GM23248 (cell line): ENCODE data around the gene ZNF277.

Experiments
- EZH2 ChIP-seq: fragments of 200-600 bp; sonication (generic); IDR thresholded peaks from 2 replicates; pipeline ENCODE4 v1.6.1; 2018; ENCODE audit warnings: antibody characterized with exemption, mild to moderate bottlenecking; ENCODE audit not compliant: insufficient read depth, poor library complexity, severe bottlenecking
- EZH2phosphoT487 ChIP-seq: fragments of 200-600 bp; sonication (generic); IDR thresholded peaks from 2 replicates; pipeline ENCODE4 v1.6.1; 2018; ENCODE audit warnings: antibody characterized with exemption, moderate library complexity, mild to moderate bottlenecking, low read depth; ENCODE audit not compliant: insufficient read depth

DNA sequence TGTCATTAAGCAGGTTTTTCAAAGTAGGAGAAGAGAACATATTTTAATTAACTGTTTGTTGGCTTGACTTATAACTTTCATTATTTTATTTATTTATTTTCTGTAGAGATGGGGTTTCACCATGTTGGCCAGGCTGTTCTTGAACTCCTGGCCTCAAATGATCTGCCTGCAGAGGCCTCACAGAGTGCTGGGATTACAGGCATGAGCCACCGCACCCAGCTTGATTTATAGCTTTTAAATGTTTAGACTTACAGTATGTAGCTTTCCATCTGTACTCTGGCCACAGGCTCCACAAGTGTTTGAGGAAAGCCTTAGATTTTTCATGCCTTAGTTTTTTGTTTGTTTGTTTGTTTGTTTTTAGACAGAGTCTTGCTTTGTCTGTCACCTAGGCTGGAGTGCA lies 171.1 kb downstream of the ZNF277 start:
- TF ChIP-seq EZH2phosphoT487 (no peak), EZH2 (no peak)
